ENCODE data around the gene AOX1.
"Not testable (repeated sequence)": the region's sequence is repeated elsewhere in the genome, so short reads cannot be mapped to it uniquely, and the experiment has no call there.

Gene AOX1

DNA sequence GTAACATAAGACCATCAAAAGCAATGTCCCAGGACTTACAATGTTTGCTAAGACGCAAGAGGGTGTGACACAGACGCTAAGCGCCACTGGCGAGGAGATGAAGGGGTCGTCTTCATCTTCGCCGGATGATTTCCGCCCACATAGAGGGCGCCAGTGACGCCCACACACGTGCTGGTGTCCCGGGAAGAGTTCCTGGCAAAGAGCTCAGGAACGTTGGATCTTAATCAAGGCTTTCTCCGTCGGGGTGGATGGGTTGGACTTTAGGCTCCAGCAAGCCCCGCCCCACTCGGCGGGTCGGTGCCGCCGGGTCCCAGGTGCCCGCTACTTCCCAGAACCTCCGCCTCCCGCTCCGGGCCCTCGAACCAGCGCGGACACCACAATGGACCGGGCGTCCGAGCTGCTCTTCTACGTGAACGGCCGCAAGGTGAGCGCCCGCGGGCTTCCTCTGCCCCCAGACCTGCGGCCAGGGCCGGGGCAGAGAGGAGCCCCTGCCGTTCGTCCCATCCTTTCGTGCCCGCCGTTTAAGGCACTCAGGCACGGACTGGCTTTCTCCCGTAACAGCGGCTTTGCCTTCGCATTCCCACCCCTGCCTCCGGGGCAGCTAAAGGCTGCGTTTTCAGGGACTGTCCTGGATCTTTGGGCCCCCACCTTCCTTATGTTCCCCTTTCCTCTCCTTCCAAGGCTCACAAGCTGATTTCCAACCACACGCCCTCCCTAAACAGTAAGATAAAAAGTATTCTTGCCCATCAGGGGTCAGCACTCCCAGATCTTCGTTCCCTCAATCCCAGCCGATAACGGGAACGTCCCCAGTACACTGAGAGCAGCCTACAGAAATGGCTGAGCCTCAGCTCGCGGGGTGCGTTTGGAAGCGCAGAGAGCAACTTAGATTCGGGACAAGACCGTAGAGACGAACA is at the start of gene AOX1:
Gene AOX1, plus strand, starts transcription at position 285 of the 914 bp plus-strand sequence. Its CDS starts 95 bp downstream, at position 380.
- DNase-seq, result no peak

DNA sequence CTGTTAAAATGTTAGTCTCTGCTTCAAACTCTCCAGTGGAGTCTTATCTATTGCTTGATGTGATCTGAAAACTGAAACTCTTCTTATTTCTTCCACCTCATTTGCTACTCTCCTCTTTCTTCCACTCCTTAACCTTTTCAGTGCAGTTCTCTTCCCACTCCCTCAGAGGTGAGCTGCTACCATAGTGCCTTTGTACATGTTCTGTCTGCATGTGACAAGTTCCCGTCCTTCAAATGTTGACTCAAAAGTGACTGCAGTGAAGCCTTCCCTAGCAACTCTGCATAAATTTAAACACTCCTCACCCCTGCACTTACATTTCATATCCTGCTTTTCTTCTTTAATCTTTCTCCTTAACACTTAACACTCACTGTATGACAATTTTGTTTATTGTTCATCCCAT is 47.7 kb upstream of the AOX1 start:
- DNase-seq, result no peak

DNA sequence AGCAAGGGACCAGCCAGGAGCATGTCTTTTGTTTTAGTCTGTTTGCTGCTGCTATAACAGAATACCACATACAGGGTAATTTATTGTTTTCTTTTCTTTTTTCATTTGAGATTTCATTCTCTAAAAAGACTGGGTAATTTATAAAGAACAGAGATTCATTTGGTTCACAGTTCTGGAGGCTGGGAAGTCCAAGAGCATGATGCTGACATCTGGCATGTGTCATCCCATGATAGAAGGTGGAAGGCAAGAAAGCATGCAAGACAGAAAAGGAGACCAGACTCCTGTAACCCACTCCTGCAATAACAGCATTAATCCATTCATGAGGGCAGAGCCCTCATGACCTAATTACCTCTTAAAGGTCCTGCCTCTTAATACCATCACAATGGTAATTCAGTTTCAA is 45.0 kb upstream of the AOX1 start:
- DNase-seq, result no peak

DNA sequence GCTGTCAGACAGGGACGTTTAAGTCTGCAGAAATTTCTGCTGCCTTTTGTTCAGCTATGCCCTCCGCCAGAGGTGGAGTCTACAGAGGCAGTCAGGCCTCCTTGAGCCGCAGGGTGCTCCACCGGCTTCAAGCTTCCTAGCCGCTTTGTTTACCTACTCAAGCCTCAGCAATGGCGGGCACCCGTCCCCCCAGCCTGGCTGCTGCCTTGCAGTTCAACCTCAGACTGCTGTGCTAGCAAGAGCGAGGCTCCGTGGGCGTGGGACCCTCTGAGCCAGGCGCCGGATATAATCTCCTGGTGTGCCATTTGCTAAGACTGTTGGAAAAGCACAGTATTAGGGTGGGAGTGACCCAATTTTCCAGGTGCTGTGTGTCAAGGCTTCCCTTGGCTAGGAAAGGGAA is 19.2 kb upstream of the AOX1 start:
- not testable (repeated sequence) for DNase-seq

DNA sequence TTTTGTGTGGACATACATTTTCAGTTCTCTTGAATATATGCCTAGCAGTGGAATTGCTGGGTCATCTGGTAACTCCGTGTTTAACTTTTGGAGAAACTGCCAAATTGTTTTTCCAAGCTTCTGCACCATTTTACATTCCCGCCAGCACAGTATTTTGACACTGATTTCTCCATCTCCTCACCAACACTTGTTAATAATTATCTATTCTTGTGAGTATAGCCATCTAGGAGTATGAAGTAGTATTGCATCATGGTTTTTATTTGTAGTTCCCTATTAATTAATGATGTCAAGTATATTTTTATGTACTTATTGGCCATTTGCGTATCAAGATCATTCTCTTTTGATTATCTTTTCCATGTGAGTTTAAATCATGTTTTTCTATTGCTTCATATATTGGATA is 17.9 kb upstream of the AOX1 start:
- DNase-seq, result no peak

DNA sequence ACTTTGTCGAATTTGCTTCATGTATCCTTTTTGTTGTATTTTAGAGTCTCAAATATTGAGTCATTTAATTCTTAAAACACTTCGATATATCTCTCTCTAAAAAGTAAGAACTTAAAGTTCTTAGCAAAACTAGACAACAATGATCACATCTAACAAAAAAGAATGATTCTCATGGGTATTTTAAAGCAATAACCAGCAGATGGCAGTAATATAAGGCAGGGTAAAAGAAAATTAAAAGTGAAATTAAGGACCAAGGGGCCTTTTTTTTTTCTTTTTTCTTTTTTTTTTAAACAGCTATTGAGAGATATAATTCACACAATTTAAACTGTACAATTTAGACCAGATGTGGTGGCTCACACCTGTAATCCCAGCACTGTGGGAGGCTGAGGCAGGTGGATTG is 9.9 kb upstream of the AOX1 start:
- DNase-seq, result no peak

DNA sequence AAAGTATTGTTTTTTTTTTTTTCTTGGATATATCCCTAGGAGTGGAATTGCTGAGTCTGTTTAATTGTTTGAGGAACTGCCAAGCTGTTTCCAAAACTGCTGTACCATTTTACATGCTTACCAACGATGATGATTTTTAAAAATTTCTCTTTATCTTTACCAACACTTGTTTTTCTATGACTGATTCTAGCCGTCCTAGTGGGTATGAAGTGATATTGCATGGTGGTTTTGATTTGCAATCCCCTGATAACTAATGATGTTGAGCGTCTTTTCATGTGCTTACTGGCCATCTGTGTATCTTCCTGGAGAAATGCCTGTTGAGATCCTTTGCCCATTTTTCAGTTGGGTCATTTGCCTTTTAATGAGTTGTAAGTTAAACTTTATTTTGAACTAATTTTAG is 8.8 kb upstream of the AOX1 start:
- DNase-seq, result no peak

DNA sequence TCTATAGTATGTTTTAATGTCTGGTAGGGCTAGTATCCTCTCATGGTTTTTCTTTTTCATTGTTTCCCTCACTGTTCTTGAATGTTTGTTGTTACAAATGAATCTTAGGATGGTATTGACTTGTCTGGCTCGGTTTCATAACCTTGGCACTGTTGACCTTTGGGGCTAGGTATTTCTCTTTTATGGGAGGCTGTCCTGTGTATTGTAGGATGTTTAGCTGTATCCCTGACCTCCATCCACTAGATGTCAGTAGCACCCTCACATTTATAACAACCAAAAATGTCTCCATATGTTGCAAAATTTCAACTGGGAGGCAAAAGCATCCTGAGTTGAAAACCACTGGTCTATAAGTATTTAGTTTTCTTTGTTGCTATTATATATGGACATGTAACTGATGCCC is 7.0 kb upstream of the AOX1 start:
- DNase-seq, result no peak

DNA sequence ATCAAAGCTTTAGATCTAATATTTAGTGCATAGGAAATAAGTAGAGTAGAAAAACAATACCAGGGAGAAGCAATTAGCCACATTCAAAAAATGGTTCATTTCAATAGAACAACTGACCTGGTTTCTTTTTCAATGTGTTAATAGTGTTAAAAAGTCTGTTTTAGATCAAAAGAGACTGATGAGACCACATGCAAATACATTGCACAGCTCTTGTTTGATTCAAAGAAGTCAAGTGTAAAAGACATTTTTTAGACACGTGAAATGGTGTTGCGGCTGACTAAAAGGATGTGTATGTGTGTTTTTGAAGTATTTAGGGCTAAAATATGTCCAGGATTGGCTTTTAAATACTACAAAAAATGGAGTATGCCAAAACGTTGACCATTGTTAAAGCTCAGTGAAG is 1.2 kb upstream of the AOX1 start:
- no peak for DNase-seq

DNA sequence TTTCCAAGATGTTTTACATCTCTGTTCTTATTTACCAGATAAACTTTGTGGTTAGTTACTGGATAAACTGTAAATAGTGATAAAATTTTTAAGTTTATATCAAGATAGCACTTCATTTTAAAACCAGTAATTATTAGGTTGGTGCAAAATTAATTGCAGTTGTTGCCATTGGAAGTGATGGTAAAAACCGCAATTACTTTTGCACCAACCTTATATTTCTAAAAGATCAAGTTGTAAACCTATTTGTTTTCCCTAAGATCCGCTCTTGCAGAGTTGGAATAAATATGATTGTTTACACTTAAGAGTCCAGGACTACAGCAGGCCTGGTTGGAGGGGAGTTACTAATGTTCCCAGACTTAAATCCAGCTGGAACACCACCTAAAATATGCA is 479 bp upstream of the AOX1 start:
- no peak for DNase-seq

DNA sequence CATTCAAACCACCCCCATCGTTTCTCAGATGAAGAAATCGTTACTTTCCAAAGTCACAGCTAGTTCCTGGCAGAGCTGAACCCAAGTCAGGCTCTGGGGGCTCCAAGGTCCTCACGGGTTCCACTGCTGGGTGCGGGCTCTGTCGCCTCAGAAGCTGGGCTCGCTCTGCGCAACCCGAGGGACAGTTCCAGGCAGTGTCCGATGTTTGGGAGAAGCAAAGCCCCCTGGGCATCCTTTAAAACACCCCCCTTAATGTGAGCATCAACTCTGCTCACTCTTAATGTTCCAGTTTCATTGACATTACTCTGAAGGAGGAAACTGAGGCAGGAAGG is 796 bp downstream of the AOX1 start:
- DNase-seq, result no peak

DNA sequence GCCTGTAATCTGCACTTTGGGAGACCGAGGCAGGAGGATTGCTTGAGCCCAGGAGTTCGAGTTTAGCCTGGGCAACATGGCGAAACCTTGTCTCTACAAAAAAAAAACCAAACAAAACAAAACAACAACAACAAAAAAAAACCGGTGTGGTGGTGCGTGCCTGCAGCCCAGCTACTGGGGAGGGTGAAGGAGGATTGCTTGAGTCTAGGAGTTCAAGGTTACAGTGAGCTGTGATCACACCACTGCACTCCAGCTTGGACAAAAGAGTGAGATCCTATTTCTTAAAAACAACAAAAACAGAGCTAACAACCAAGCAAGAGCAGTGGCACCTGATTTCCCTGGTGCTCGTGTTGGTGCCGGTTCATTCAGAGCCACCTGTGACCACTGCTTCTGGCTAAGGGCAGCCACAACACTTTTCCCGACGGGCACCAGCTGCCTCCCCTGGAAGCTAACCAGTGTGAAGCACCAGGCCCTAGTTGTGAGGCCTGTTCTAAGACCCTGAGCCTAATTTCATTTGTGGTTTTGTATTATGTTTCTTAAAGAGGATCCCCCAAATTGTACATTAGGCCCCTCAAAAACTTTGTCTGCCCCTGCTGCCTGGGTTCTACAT is 1.3 kb downstream of the AOX1 start:
- DNase-seq, result no peak

DNA sequence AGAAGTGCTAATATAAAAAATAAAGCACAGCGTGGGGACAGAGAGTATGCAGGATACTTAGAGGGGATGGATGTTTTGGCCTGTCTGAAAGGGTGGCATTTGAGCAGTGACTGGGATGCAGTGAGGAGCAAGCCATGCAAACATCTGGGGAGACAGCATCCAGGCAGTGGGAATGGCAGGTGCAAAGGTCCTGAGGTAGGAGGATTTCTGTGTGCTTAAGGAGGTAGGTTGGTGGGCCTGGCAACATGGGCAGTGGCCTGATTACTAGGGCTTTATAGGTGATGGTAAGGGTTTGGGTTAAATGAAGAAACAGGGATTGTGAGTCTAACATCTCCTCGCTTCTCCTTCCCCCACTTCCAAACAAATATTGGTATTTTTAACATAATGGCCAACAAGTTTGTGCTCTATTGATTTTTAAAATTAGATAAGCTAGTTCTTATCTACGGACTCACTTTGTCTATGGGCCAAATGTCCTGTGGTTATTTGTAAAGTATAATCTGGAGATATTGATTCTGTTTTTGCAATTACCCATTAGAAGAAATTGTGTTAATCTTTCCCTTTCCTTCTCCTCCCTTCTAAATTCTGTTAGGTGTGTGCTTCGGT is 2.4 kb downstream of the AOX1 start:
- no peak for DNase-seq

DNA sequence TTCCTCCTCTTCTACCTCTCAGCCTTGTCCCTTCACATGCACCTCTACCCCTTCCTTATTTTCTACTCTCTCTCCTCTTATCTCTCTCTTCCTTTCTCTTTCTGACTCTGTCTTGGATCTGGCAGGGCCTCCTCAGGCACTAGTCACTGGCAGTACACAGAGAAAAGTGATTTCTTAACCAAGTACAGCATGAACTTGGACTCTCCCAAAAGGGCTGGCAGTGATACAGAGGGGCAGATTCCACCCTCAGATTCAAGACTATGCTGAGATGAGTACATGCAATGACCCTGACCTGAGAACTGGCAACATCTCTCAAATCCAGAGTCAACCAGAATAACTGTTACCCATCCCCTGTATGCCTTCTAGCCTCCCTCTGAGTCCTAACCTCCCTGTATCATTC is 4.3 kb downstream of the AOX1 start:
- DNase-seq, result no peak

DNA sequence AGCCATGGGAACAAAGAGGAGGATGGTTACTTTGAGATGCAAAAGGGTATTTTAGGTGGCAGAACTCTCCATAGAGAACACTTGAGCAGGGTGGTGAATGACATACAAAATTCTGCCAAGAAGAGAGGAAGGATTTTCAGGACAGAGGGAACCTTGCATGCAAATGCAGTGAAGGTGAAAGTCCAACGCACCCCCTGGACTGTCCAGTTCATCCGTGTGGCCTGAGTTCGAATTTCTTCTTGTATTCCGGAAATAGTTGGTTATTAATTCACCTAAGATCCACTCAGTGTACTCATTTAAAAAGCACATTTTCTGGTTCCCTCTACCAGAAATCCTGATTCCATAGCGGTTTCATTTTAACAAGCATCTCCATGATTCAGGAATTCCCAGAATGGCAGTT is 5.5 kb downstream of the AOX1 start:
- no peak for DNase-seq

DNA sequence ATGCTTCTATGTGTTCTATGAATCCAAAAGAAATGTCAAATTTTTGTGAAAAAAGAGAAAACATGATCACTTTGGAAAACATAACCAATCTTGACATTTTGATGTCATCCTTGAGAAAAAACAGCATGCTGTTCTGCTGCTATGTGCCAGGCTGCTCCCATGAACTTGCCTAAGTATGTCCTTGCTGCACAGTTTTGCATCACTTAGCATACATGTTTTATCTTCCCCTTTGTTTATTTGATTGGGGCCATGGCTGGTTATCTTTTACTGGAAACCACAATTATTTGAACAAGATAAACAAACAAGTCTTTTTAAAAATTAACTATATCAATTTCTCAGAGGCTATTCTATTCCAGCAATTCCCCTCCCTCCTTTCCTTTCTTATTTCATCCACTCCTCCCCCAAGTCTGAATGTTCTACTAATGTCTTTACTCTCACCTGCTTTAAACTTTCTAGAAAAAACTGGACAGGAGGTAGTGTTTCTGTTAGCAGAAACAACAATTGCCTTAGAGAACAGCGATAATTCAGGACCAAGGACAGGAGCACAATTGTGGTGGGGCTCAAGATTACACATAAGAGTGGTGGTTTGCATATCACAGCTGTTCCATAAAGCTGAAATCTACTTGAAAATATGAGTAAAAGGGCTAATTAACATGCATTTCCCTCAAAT is 6.7 kb downstream of the AOX1 start:
- DNase-seq, result no peak

DNA sequence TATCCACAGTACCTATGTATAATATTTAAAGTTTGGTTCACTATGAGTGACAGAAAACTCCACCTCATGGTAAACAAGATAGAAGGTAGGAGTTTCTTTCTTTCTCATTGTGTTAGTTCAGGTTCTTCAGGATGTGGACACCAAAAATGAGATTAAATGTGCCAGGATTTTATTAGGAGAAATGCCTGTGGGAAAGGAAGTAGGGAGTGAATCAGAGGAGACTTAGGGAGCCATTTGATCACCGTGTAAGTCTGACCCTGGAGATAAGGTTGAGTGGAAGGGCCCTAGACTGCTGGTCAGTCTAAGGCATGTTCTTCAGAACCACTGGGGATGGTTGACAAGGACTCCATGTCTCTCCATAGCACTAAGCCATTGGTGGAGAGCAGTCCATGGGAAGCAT is 8.1 kb downstream of the AOX1 start:
- no peak for DNase-seq

DNA sequence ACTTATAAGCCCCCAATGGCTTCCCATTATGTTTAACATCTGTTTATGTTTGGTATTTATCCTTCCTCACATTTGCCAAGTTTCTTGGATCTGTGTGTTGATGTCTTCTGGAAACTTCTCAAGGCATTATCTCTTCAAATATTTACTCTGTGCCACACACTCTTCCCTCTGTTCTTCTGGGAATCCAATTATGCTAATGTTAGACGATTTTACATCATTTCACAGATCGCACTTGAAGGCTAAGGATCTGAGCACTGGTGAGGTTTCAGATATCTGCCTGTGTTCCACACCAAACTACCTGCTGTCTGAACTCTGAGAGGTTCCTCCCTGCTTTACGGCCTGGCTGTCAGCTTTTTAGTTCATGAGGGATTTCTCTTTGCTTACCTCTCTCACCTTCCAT is 10.1 kb downstream of the AOX1 start:
- no peak for DNase-seq

DNA sequence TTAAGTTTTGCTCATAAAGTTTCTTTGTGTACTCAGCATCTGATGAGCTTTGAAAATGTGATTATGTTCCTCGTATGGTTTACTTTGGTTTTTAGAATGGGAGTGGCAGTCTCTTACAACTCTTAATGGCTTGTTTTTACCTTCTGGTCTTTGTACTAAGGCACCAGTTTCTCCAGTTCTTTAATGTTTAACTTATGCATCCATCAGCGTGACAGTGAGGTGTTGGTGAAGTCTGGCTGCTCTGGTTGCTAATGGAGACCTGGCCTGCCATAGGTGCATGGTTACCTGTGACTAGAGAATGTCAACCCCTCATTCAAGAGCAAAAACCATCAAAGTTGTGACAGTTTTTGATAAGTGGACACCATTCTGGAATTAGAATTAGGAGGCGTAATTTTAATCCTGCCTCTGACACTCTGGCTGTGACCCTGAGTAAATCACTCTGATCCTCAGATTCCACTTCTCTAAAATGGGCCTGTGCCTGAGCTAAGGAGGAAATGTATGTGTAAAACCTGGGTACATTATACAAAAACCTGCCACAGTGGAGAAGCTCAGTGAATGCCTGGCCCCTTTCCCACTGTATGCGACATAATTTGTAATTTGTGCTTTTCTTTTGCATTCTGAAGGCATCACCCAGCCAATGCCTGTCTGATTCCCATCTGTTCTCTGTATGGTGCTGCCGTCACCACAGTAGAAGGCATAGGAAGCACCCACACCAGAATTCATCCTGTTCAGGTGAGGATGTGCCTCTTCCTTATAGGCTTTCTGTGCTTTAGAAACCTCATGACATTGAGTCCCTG is 11.2 kb downstream of the AOX1 start:
- DNase-seq, result no peak

DNA sequence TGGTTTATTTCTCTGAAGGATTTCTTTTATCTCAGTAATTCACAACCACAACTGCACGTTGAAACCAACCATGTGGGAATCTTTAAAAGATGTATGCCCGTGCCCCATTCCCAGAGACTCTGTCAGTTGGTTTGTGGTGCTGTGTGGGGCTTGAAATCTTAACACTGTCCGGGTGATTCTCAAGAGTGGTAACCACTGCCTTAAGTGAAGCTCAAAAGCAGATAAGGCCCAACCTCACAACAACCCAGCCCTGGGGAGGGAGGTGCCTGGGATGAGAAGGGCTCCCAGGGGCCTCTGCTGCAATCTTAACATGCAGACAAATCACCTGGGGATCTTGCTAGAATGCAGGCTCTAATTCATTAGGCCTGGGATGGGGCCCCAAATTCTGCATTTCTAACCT is 13.4 kb downstream of the AOX1 start:
- DNase-seq, result no peak

DNA sequence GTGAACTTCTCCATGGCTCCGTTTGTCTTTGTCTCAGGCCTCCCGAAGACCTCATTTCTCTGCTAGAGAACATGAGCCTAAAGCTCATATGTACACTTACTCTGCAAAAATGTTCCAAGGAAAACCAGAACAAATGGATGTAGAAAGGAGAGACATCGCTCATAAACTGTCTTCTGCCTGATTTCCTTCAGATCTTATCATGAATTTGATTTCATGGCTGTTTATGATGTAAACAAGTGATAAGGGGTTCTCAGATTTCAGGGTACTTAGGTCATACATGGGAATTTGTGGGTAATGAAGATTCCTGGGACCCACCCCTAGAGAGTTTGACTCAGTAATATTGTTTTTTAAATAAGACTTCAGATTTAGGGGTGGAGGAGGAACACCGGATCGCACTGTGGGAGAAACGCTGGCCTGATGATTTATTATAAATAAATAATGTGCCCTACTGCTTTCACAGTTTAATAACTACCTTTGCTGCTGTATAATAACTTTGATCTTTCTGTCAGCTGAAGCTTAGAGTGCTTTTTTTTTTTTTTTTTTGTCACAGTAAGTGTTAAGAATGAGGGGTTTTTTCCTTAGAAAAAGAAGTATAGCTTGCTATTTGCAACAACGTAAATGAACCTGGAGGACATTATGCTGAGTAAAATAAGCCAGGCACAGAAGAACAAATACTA is 14.9 kb downstream of the AOX1 start:
- no peak for DNase-seq

DNA sequence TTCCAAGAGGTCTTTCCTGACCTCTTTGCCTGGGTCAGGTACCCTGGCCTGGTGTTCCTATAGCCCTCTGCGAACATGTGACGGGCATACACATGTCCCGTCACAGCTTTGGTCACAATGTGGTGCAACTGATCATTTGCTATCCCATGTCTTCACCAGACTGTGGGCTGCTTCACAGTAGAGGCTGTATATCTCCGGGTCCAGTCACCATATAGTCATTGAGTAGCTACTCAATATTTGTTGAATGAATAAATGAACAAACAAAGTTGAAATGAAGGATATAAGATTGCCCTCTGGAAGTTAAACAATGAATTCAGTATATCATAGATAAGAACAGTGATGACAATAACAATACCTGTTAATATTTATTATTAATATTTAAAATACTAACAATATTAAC is 16.8 kb downstream of the AOX1 start:
- DNase-seq, result no peak
